ENCODE results near the gene HIPK4.
"Not testable (repeated sequence)": the region's sequence is repeated elsewhere in the genome, so short reads cannot be mapped to it uniquely, and the experiment has no call there.

Gene HIPK4

GRCh38 chr19:40390084-40390742 is at the start of gene HIPK4:
TSS of gene HIPK4 (minus strand) at chr19:40390181. CDS start at chr19:40389902, 279 bp downstream.
- no peak for DNase-seq

GRCh38 chr19:40438284-40438683 is 48.3 kb upstream of the HIPK4 start:
- no peak for DNase-seq

GRCh38 chr19:40433391-40434216 is 43.6 kb upstream of the HIPK4 start:
- peak; percentile 72 to 80 for DNase-seq

- DNase-seq, result not testable (repeated sequence)
These were observed 42.8 kb upstream of the HIPK4 start for GRCh38 chr19:40432760-40433159.

GRCh38 chr19:40431698-40432097 is 41.7 kb upstream of the HIPK4 start:
- no peak for DNase-seq

- not testable (repeated sequence) for DNase-seq
These were observed 40.3 kb upstream of the HIPK4 start for GRCh38 chr19:40430242-40430641.

GRCh38 chr19:40428197-40428596 is 38.2 kb upstream of the HIPK4 start:
- not testable (repeated sequence) for DNase-seq

- DNase-seq, result peak; percentile 99
These were observed 35.7 kb upstream of the HIPK4 start, which contains the start of gene SERTAD1 for GRCh38 chr19:40425450-40426287. TSS of gene SERTAD1 (minus strand) at chr19:40425992. CDS start at chr19:40423546, 2,446 bp downstream.

- no peak for DNase-seq
These were observed 34.9 kb upstream of the HIPK4 start for GRCh38 chr19:40424637-40425449.

GRCh38 chr19:40423938-40424337 is 34.0 kb upstream of the HIPK4 start:
- DNase-seq, result no peak

- DNase-seq, result no peak
These were observed 33.0 kb upstream of the HIPK4 start for GRCh38 chr19:40422748-40423566.

GRCh38 chr19:40421993-40422747 is 32.2 kb upstream of the HIPK4 start:
- DNase-seq, result no peak

- DNase-seq, result peak; percentile 63 to 78
These were observed 31.1 kb upstream of the HIPK4 start for GRCh38 chr19:40420766-40421765.

- no peak for DNase-seq
These were observed 30.4 kb upstream of the HIPK4 start for GRCh38 chr19:40420451-40420765.

GRCh38 chr19:40419780-40420179 is 29.8 kb upstream of the HIPK4 start:
- DNase-seq, result no peak

GRCh38 chr19:40419066-40419612 is 29.2 kb upstream of the HIPK4 start:
- no peak for DNase-seq

GRCh38 chr19:40418040-40418439 is 28.1 kb upstream of the HIPK4 start:
- no peak for DNase-seq

- DNase-seq, result no peak
These were observed 27.6 kb upstream of the HIPK4 start for GRCh38 chr19:40417643-40417981.
